ENCODE measurements around the gene C2CD2. TPM values are rescaled to one million over a fixed set of nuclear protein-coding genes. Genes with fewer than 3 reads are reported as not detected.

The C2CD2 gene
- total RNA-seq, 2 experiments from 2014 or later = 4.5 to 5.9 TPM

DNA sequence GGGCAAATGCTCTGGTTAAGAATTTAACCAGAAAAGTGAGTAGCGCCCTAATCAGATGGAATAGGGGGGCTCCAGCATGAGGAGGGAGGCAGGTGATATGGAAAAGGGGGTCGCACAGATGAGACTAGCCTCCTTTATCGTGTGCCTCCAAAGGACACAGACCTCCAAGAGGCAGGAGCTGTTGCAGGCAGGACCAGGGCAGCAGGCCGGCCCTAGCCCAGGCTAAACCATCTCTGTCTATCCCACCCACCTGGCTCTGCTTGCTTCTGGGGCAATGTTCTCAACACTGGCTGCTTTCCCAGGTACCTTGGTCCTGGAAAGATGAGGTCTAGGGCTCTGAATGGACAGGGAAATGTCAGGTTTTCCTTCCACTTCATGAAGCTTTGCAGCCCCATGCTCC lies 36.3 kb downstream of the C2CD2 start:
- Histone ChIP-seq H3K79me2 (ENCODE audit: insufficient read depth, low read depth, low read length) (no peaks in the 10 kb centered on the region), H2AFZ (ENCODE audit: low read length) (no peak overlapping the region)
- intact Hi-C loops (cut with micrococcal nuclease; ENCODE audit: unreplicated experiment) = loop anchor here (1.0 kb wide), 2 partner anchors 101 to 305 kb away; no protein-coding TSS in a partner anchor

DNA sequence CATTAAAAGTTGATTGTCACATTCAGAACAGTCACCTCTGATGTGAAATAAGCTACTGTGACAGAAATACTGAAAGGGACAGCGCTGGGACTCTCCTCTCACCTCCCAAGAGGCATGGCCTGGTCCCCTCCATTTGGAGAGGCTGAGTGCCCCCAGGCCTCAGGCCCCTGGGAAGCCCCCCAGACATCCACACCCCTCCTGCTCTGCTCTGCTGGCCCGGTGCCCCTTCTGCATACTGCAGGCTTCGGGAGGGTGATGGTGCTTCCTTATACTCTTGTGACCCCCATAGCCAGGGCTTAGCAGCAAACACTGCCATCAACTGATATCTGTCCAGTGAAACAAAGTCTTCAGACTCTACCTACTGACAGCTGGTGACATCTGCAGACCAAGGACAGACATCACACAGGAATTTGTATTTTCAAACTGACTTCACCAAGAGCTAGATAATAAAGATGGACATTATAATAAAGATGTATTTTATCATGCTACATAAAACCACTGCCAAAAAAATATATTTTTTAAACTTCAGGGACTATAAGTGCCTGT lies 36.9 kb downstream of the C2CD2 start:
- no peaks in the 10 kb centered on the region for H3K36me3 ChIP-seq (ENCODE audit: insufficient read depth, low read length)
- no peak overlapping the region for H3K4me3 ChIP-seq (ENCODE audit: low read depth, low read length, poor library complexity, severe bottlenecking)
- BruUV-seq (replicated peaks) = no TSS peak
- no peak overlapping the region for H3K27ac ChIP-seq (ENCODE audit: low read depth, low read length, poor library complexity, severe bottlenecking)
- no peaks in the 10 kb centered on the region for H3K79me2 ChIP-seq (ENCODE audit: insufficient read depth, low read depth, low read length)
- no peaks in the 10 kb centered on the region for H3K9me3 ChIP-seq (ENCODE audit: low read length)
- no peak for TF ChIP-seq EZH2phosphoT487 (IDR thresholded peaks at IDR 0.05; ENCODE audit: borderline replicate concordance, low read depth, low read length)
- TF ChIP-seq, protein P1, sequence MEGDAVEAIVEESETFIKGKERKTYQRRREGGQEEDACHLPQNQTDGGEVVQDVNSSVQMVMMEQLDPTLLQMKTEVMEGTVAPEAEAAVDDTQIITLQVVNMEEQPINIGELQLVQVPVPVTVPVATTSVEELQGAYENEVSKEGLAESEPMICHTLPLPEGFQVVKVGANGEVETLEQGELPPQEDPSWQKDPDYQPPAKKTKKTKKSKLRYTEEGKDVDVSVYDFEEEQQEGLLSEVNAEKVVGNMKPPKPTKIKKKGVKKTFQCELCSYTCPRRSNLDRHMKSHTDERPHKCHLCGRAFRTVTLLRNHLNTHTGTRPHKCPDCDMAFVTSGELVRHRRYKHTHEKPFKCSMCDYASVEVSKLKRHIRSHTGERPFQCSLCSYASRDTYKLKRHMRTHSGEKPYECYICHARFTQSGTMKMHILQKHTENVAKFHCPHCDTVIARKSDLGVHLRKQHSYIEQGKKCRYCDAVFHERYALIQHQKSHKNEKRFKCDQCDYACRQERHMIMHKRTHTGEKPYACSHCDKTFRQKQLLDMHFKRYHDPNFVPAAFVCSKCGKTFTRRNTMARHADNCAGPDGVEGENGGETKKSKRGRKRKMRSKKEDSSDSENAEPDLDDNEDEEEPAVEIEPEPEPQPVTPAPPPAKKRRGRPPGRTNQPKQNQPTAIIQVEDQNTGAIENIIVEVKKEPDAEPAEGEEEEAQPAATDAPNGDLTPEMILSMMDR (conservative IDR thresholded peaks at IDR 0.05; ENCODE audit: low read length) = peak; percentile 78
- ChIA-PET CTCF (ENCODE audit: unreplicated experiment) (no interaction called here), POLR2A (no interaction called here)
- H4K20me1 ChIP-seq (ENCODE audit: insufficient read depth, low read length) = no peaks in the 10 kb centered on the region
- H3K4me2 ChIP-seq (ENCODE audit: low read length) = no peak overlapping the region
- no peak overlapping the region for H2AFZ ChIP-seq (ENCODE audit: low read length)
- H3K9me2 ChIP-seq (ENCODE audit: insufficient read depth, low read length) = no peaks in the 10 kb centered on the region
- peak; percentile 61 for DNase-seq (ENCODE audit: low spot score)
- intact Hi-C loops (cut with micrococcal nuclease; ENCODE audit: unreplicated experiment) = loop anchor here (1.0 kb wide), 2 partner anchors 101 to 305 kb away; no protein-coding TSS in a partner anchor
- H3K4me1 ChIP-seq (ENCODE audit: insufficient read depth, low read length, poor library complexity, severe bottlenecking) = peaks cover 14% of the 10 kb centered on the region

More for the DNA sequence above, 36.3 kb downstream of the C2CD2 start:
- DNase-seq (ENCODE audit: low spot score) = no peak
- Histone ChIP-seq H4K20me1 (ENCODE audit: insufficient read depth, low read length) (no peaks in the 10 kb centered on the region), H3K4me2 (ENCODE audit: low read length) (no peak overlapping the region), H3K4me1 (ENCODE audit: insufficient read depth, low read length, poor library complexity, severe bottlenecking) (peaks cover 19% of the 10 kb centered on the region), H3K36me3 (ENCODE audit: insufficient read depth, low read length) (no peaks in the 10 kb centered on the region), H3K9me2 (ENCODE audit: insufficient read depth, low read length) (no peaks in the 10 kb centered on the region), H3K27ac (ENCODE audit: low read depth, low read length, poor library complexity, severe bottlenecking) (no peak overlapping the region), H3K4me3 (ENCODE audit: low read depth, low read length, poor library complexity, severe bottlenecking) (no peak overlapping the region), H3K9me3 (ENCODE audit: low read length) (no peaks in the 10 kb centered on the region)
- TF ChIP-seq, protein P1 (conservative IDR thresholded peaks at IDR 0.05; ENCODE audit: low read length) = no peak
- TF ChIP-seq EZH2phosphoT487 (IDR thresholded peaks at IDR 0.05; ENCODE audit: borderline replicate concordance, low read depth, low read length) = no peak
- ChIA-PET POLR2A (interaction anchor here (0.8 to 1.0 kb wide), 2 partner anchors 37 to 200 kb away, joined by 3 read pairs; no protein-coding TSS in a partner anchor), CTCF (ENCODE audit: unreplicated experiment) (no interaction called here)
- BruUV-seq (replicated peaks) = no TSS peak

DNA sequence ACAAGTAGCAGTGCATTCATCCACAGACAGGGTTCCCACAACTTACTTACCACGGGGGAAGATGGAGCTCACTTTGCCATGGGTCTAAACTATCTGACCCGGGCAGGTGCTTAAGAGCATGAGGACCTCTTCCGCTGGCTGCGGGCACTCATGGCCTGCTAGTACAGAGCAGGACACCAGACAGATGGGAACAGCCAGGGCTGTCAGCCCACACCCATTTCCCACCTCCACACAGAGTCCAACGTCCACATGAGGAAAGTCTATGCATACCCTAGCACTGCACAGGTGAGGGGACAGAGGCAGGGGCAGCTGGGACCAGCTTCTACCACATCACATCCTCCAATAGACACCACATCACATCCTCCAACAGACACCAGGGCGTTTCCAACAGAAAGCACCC lies 38.9 kb downstream of the C2CD2 start:
- POLR2A ChIA-PET = interaction anchor here (0.6 to 1.4 kb wide), 3 partner anchors 11 to 631 kb away, joined by 3 to 6 read pairs (median 3); no protein-coding TSS in a partner anchor
- DNase-seq (ENCODE audit: low spot score) = no peak
- Histone ChIP-seq H4K20me1 (ENCODE audit: insufficient read depth, low read length) (no peaks in the 10 kb centered on the region), H3K9me2 (ENCODE audit: insufficient read depth, low read length) (no peaks in the 10 kb centered on the region), H2AFZ (ENCODE audit: low read length) (no peak overlapping the region), H3K27ac (ENCODE audit: low read depth, low read length, poor library complexity, severe bottlenecking) (no peak overlapping the region), H3K4me2 (ENCODE audit: low read length) (no peak overlapping the region), H3K4me3 (ENCODE audit: low read depth, low read length, poor library complexity, severe bottlenecking) (no peak overlapping the region), H3K36me3 (ENCODE audit: insufficient read depth, low read length) (no peaks in the 10 kb centered on the region), H3K4me1 (ENCODE audit: insufficient read depth, low read length, poor library complexity, severe bottlenecking) (no peaks in the 10 kb centered on the region), H3K9me3 (ENCODE audit: low read length) (no peaks in the 10 kb centered on the region), H3K79me2 (ENCODE audit: insufficient read depth, low read depth, low read length) (no peaks in the 10 kb centered on the region)
- intact Hi-C loops (cut with micrococcal nuclease; ENCODE audit: unreplicated experiment) = no loop called here
- no peak for TF ChIP-seq EZH2phosphoT487 (IDR thresholded peaks at IDR 0.05; ENCODE audit: borderline replicate concordance, low read depth, low read length)
- TF ChIP-seq, protein P1 (conservative IDR thresholded peaks at IDR 0.05; ENCODE audit: low read length) = no peak
- CTCF ChIA-PET (ENCODE audit: unreplicated experiment) = interaction anchor here (1.2 kb wide), 1 partner anchor 98 kb away, joined by 3 read pairs; no protein-coding TSS in a partner anchor
- no TSS peak for BruUV-seq (replicated peaks)
